IMR-90 (cell line): Measurements from ENCODE around the gene MAP2K5. TPM values are rescaled to one million over a fixed set of nuclear protein-coding genes. Genes with fewer than 3 reads are reported as not detected.

ENCODE experiments used
- ATAC-seq: fragments of 200-7000 bp; cut with Tn5 transposase; 2 replicates; pipeline ENCODE4 v1.9.1; 2020; ENCODE audit warnings: low read depth, mild to moderate bottlenecking, moderate library complexity
- BruUV-seq: library from RNA; stranded (reverse); fragments of 400-500 nt; replicated peaks from 2 replicates; lab custom pipeline; 2021; lab: Mats Ljungman, UMichigan
- CTCF ChIA-PET: fragments of 300-600 bp; formaldehyde crosslinking; extraction: SDS; loops from one replicate; lab custom pipeline; 2021; ENCODE audit warnings: antibody characterized with exemption; lab: Yijun Ruan, JAX
- POLR2A ChIA-PET: fragments of 300-600 bp; sonication (Branson Sonifier 250); formaldehyde crosslinking; loops from one replicate; lab custom pipeline; 2022; ENCODE audit warnings: antibody characterized with exemption; ENCODE audit not compliant: unreplicated experiment; lab: Charles Lee
- DNase-seq: peaks from one replicate; pipeline ENCODE4 v3.0.0; 2013
- H2AFZ ChIP-seq: replicated peaks from 2 replicates; pipeline ENCODE3; 2013; ENCODE audit warnings: low read length, mild to moderate bottlenecking; ENCODE audit not compliant: poor library complexity
- H2AK5ac ChIP-seq: 2 replicates; pipeline ENCODE4 v1.6.1; 2013; ENCODE audit warnings: low read depth, low read length, inconsistent platforms
- H2AK9ac ChIP-seq: replicated peaks from 2 replicates; pipeline ENCODE3; 2013; ENCODE audit warnings: mild to moderate bottlenecking, low read depth, low read length, moderate library complexity; ENCODE audit not compliant: poor library complexity
- H2BK120ac ChIP-seq: 2 replicates; pipeline ENCODE4 v1.6.1; 2013; ENCODE audit warnings: low read depth, low read length, inconsistent platforms
- H2BK15ac ChIP-seq: 3 replicates; pipeline ENCODE4 v1.6.1; 2013; ENCODE audit warnings: low read depth, low read length, inconsistent platforms
- H2BK20ac ChIP-seq: 2 replicates; pipeline ENCODE4 v1.6.1; 2013; ENCODE audit warnings: low read depth, mild to moderate bottlenecking, inconsistent platforms, low read length, moderate library complexity
- H2BK5ac ChIP-seq: 2 replicates; pipeline ENCODE4 v1.6.1; 2013; ENCODE audit warnings: mild to moderate bottlenecking, low read depth, low read length, inconsistent platforms; ENCODE audit not compliant: poor library complexity, severe bottlenecking
- H3K14ac ChIP-seq: replicated peaks from 2 replicates; pipeline ENCODE4 v1.6.1; 2013; ENCODE audit warnings: low read depth, low read length, inconsistent platforms
- H3K18ac ChIP-seq: 2 replicates; pipeline ENCODE4 v1.6.1; 2013; ENCODE audit warnings: low read depth, low read length, control low read depth
- H3K23ac ChIP-seq: 2 replicates; pipeline ENCODE4 v1.6.1; 2013; ENCODE audit warnings: low read depth, low read length, inconsistent platforms
- H3K27ac ChIP-seq: 2 replicates; pipeline ENCODE4 v1.5.1; 2013; ENCODE audit warnings: mild to moderate bottlenecking, control low read depth, low read length; ENCODE audit not compliant: insufficient read depth
- H3K27me3 ChIP-seq: 2 replicates; pipeline ENCODE4 v1.6.1; 2013; ENCODE audit warnings: low read length; ENCODE audit not compliant: control insufficient read depth, insufficient read depth
- H3K36me3 ChIP-seq: 2 replicates; pipeline ENCODE4 v1.6.1; 2013; ENCODE audit warnings: low read length, mixed read lengths; ENCODE audit not compliant: control insufficient read depth, insufficient read depth
- H3K4ac ChIP-seq: 2 replicates; pipeline ENCODE4 v1.6.1; 2013; ENCODE audit warnings: low read depth, low read length, inconsistent platforms
- H3K4me1 ChIP-seq: 2 replicates; pipeline ENCODE4 v1.6.1; 2013; ENCODE audit warnings: low read length, mixed read lengths; ENCODE audit not compliant: control insufficient read depth, insufficient read depth
- H3K4me2 ChIP-seq: 2 replicates; pipeline ENCODE4 v1.6.1; 2013; ENCODE audit warnings: low read depth, mild to moderate bottlenecking, control low read depth, low read length, moderate library complexity
- H3K4me3 ChIP-seq: 2 replicates; pipeline ENCODE4 v1.5.1; 2013; ENCODE audit warnings: low read depth, mild to moderate bottlenecking, control low read depth, low read length, moderate library complexity; ENCODE audit not compliant: insufficient read depth
- H3K56ac ChIP-seq: 2 replicates; pipeline ENCODE4 v1.6.1; 2013; ENCODE audit warnings: low read length, inconsistent platforms; ENCODE audit not compliant: insufficient read depth; ENCODE audit errors: extremely low read depth
- H3K79me1 ChIP-seq, 2 experiments: 2 replicates each; pipeline ENCODE4 v1.6.1; 2013; ENCODE audit warnings: low read length in 2 of 2, inconsistent platforms in 1 of 2, low read depth in 1 of 2
- H3K9ac ChIP-seq: 2 replicates; pipeline ENCODE4 v1.6.1; 2013; ENCODE audit warnings: low read depth, low read length, control low read depth
- H3K9me1 ChIP-seq: 2 replicates; pipeline ENCODE4 v1.6.1; 2013; ENCODE audit warnings: low read length, inconsistent platforms; ENCODE audit not compliant: insufficient read depth
- H3K9me3 ChIP-seq: 2 replicates; pipeline ENCODE4 v1.6.1; 2013; ENCODE audit warnings: low read length; ENCODE audit not compliant: control insufficient read depth, insufficient read depth
- H4K20me1 ChIP-seq: 2 replicates; pipeline ENCODE4 v1.6.1; 2013; ENCODE audit warnings: low read length, inconsistent platforms; ENCODE audit not compliant: insufficient read depth
- H4K5ac ChIP-seq: 2 replicates; pipeline ENCODE4 v1.6.1; 2013; ENCODE audit warnings: mild to moderate bottlenecking, low read depth, low read length, control low read depth
- H4K8ac ChIP-seq, 2 experiments: 2 replicates each; pipeline ENCODE4 v1.6.1; 2013; ENCODE audit warnings: low read depth in 2 of 2, low read length in 2 of 2, control low read depth in 1 of 2, inconsistent platforms in 1 of 2
- H4K91ac ChIP-seq: 2 replicates; pipeline ENCODE4 v1.6.1; 2013; ENCODE audit warnings: low read depth, low read length, inconsistent platforms; ENCODE audit not compliant: insufficient read depth
- POLR2A ChIP-seq: IDR thresholded peaks from 2 replicates; pipeline ENCODE4 v1.6.1; 2012; ENCODE audit warnings: mild to moderate bottlenecking, low read depth, low read length
- WGBS, 2 experiments: methylation state at CpG; one replicate each; pipeline versions ENCODE4 v1.1.5 to v1.1.7; 2013; ENCODE audit warnings: missing lambda C conversion rate in 2 of 2; ENCODE audit not compliant: insufficient read length in 1 of 2; ENCODE audit errors: extremely low coverage in 2 of 2; 5-methylcytosine and 5-hydroxymethylcytosine counted together
- dilution Hi-C: fragments of 300-500 bp; cut with HindIII; formaldehyde crosslinking; loops from one replicate; pipeline ENCODE4 v1.14.3; 2018; ENCODE audit warnings: low sequenced_read_pairs; ENCODE audit not compliant: unreplicated experiment
- in situ Hi-C: fragments of 300-500 bp; cut with MboI; formaldehyde crosslinking; loops from 3 replicates; pipeline ENCODE4 v1.14.3; 2019; ENCODE audit warnings: low sequenced_read_pairs, inconsistent platforms, mixed read lengths
- intact Hi-C: fragments of 100-400 bp; cut with micrococcal nuclease; formaldehyde crosslinking; loops from 2 replicates; pipeline ENCODE4 v1.10.0; 2022
- polyA plus RNA-seq, 3 experiments: library from polyadenylated mRNA; depleted of rRNA; stranded (reverse); fragments of >200 nt; gene quantifications; 2 replicates each; pipeline ENCODE4 v1.2.3, GENCODE V29; 2012; ENCODE audit warnings: low replicate concordance in 1 of 3
- total RNA-seq: library from RNA; depleted of rRNA; stranded (reverse); fragments of >200 nt; gene quantifications from 2 replicates; pipeline ENCODE4 v1.2.3, GENCODE V29; 2012

Gene MAP2K5
- total and polyA plus RNA-seq, 2 of the 4 experiments (the other 2 are of a cell fraction): 1.6 to 6.1 TPM

GRCh38 chr15:67548862-67549651 is 6.6 kb downstream of the MAP2K5 start:
- Histone ChIP-seq H2BK120ac (no peak overlapping the region), H2AK9ac (no peak overlapping the region), H3K9me3 (no peaks in the 10 kb centered on the region), H3K4me1 (peaks cover 5% of the 10 kb centered on the region), H3K18ac (no peak overlapping the region), H3K4me2 (no peak overlapping the region), H3K27ac (no peak overlapping the region), H3K23ac (no peak overlapping the region), H2BK15ac (no peak overlapping the region), H4K20me1 (peaks cover 7% of the 10 kb centered on the region; the same call in 1 of the 2 replicates), H4K8ac (no peak overlapping the region), H3K9me1 (peaks cover 3% of the 10 kb centered on the region; the same call in 1 of the 2 replicates), H3K4me3 (no peak overlapping the region), H4K5ac (no peak overlapping the region), H3K79me1 (peaks cover 8 to 16% of the 10 kb centered on the region in 2 experiments), H2AFZ (no peak overlapping the region), H2BK5ac (no peak overlapping the region), H4K91ac (no peak overlapping the region), H3K36me3 (peaks cover 16% of the 10 kb centered on the region), H2AK5ac (no peak overlapping the region), H3K9ac (no peak overlapping the region), H3K27me3 (no peaks in the 10 kb centered on the region), H3K14ac (no peak overlapping the region), H3K56ac (no peak overlapping the region), H3K4ac (no peak overlapping the region), H2BK20ac (no peak overlapping the region)
- POLR2A ChIA-PET: interaction anchor here (0.5 kb wide), 1 partner anchor 81 kb away, joined by 4 read pairs; no protein-coding TSS in a partner anchor
- intact Hi-C loops (no loop called here), in situ Hi-C loops (no loop called here), dilution Hi-C loops (no loop called here)
- WGBS, 2 experiments: 100% methylated on average over 1 of the region's 8 CpGs; no CpG with 5 or more reads in 1 of the 2 experiments
- CTCF ChIA-PET: no interaction called here
- ATAC-seq: no peak
- BruUV-seq: no TSS peak
- no peak for TF ChIP-seq POLR2A
- no peak for DNase-seq
